Stimulated activated CD4-positive, alpha-beta T cell treated with anti-CD3 and anti-CD28 coated beads, Interleukin-2, amount 100 ng/mL, for 48 hours (primary cell): ENCODE measurements around the gene TIMP1.
A peak's percentile ranks its signal among the peaks of the same experiment; 100 is the strongest.

Experiments used
- DNase-seq, 2 donors: peaks; one replicate each; pipeline ENCODE4 v3.0.0-alpha.2; 2020

TIMP1 gene

DNA sequence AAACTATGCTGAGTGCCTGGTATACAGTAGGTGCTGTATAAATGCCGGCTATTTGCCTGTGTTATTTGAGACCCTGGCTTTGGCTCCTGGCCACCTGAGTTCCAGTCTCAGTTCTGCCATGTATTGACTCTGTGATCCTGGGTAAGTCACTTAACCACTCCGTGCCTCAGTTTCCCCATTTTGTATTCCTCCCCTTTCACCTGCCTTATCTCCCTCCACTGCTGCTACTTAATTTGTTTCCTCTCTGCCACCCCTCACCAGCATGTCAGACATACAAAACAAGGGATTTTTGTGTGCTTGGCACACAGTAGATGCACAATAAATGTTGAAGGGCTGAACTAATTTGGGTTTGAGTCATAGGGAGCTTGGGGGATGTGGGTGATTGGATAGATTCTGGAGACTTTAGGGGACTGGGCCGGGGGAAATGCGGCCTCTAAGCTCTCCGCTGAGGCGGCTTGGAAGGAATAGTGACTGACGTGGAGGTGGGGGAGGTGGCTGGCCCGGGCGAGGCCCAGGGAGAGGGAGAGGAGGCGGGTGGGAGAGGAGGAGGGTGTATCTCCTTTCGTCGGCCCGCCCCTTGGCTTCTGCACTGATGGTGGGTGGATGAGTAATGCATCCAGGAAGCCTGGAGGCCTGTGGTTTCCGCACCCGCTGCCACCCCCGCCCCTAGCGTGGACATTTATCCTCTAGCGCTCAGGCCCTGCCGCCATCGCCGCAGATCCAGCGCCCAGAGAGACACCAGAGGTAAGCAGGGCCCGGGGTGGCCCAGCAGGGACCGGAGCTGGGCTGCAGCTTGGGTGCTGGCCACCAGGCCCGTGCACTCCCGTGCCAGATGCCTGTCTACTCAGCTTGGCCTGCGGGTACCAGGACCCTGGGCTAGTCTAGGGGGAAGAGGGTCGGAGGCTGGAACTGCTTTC, at the start of gene TIMP1:
TSS of gene TIMP1 (plus strand) at position 706 of the 917 bp plus-strand sequence. CDS start 980 bp downstream, outside the sequence.
- peak; percentile 65 to 67 for DNase-seq

DNA sequence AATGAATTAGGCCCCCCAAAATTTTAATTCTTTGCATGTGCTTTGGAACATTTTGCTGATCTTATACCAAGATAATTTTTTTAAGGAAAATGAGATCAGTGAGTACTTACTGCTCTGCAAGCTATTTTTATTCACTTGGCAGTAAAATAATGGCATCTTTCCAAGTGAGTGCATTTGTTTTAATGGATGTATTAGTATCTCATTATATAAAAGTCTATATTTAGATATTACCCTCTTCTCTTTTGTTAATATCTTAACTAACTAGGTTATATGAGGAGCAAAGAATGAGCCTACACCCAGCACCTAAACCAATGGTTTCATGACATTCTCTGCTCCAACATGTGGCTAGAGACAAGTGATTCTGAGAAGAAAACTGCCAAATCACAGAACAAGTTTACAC, 42.4 kb upstream of the TIMP1 start:
- no peak for DNase-seq

DNA sequence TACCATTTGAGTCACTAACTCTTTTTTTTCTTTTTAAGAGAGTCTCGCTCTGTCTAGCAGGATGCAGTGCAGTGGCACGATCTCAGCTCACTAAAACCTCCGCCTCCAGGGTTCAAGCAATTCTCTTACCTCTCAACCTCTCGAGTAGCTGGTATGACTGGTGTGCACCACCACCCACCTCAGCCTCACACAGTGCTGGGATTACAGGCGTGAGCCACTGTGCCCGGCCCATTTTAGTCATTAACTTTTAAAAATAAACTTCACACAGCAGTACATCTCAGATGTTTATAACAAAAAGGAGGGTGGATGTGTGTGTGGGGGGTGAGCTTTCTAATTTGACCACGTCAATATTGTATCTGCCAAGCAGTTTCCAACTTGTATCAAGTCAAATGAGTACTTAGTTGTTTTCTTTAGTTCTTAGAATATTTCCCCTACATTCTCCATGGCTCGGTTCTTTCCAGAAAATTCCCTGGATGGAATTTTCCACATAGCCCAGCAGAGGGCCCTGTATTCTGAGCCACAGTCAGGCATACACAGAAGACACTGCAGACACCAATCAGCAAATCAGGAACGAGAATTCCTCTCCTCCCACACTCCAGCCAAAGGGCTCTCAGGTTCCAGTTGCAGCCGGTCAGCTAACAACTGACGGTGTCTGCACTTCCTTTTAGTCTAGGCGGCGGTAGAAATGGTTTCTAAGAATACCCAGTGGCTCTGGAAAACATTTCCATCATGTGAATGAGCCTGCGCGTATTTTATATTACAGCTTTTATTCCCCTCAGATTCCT, 41.3 kb upstream of the TIMP1 start:
- DNase-seq = no peak

DNA sequence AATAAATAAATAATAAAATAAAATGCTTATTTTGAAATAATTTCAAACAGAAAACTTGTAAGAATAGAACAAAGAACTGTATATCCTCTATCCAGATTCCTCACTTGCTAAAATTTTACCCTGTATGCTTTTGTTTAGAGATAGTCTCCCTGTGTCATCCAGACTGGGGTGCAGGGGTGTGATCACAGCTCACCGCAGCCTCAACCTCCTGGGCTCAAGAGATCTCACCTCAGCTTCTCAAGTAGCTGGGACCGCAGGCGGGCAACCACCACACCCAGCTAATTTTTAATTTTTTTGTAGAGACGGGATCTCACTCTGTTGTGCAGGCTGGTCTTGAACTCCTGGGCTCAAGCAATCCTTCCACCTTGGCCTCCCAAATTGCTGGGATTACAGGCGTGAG, 38.7 kb upstream of the TIMP1 start:
- no peak for DNase-seq

DNA sequence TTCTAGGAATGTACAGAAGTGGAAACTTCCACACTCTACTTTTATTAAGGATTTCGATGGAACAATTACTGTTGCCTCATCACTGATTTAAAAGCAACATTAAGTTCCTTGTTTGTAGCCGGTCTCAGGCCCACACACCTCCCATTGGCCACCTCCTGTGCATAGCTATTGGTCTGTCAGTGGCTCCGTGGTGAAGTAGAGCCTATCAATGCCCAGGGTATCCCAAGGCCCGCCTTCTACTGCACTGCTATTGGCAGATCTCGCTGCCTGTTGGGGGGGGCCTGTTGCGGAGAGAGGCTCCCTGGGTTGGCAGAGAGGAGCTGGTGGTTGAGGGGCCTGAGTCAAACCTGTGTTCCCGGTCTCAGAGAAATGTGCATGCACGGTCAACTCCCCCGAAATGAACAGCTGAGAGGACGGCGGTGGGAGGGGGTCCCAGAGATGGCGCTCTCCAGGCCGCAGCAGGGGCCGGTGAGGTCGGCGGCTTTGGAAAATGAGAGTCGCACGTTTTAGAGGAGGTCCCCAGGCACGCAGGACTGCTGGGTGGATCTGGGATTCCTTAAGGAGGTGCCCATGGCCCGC, 26.1 kb upstream of the TIMP1 start:
- peak; percentile 61 to 62 for DNase-seq

DNA sequence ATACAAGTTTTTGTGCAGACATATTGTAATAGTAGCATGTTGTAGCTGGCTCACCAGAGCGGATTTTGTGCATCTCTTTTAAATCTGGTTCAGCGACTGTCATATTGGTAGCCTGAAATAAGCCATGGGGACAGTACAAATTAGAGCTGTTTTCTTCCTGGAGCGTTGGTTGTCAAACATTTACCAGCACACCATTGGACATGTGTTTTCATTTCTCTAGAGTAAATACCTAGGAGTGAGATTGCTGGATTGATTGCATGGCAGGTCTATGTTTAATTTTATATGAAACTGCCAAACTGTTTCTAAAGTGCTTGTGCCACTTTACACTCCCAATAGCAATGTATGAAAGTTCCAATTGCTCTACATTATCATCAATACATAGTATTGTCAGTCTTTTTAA, 23.8 kb upstream of the TIMP1 start:
- no peak for DNase-seq

DNA sequence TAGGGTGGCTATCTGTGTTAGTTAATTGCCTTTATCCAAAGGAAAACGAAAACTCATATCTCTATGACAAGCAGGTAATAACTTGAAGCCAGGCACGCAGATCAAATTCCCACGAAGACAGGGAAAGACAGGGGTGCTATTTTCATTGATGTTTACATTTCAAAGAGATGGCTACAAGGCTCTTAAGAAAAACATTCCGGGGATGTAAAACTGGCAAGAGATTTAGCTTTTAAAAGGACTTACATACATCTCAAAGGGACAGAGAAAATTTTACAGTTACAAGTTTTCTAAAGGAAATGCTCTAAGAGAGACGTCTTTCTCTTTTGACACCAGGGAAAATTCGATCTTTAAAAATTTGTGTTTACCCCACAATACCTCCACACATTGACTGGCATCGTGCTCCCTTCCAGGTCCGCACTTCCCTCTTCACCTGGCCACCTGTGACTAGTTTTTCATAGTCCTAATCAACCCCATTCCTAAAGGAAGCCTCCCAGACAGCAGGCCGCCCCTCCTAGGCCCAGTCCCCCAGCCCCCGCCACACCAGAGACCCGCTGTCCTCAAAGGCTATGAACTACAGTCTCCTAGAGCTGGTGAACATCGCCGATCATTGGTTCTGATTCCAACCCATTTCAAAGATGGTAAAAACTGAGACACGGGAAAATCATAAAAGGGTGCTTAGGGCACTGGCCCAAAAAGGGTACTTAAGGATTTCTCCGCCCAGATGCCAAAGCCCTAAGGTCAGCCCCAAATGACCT, 21.9 kb upstream of the TIMP1 start:
- DNase-seq = no peak

DNA sequence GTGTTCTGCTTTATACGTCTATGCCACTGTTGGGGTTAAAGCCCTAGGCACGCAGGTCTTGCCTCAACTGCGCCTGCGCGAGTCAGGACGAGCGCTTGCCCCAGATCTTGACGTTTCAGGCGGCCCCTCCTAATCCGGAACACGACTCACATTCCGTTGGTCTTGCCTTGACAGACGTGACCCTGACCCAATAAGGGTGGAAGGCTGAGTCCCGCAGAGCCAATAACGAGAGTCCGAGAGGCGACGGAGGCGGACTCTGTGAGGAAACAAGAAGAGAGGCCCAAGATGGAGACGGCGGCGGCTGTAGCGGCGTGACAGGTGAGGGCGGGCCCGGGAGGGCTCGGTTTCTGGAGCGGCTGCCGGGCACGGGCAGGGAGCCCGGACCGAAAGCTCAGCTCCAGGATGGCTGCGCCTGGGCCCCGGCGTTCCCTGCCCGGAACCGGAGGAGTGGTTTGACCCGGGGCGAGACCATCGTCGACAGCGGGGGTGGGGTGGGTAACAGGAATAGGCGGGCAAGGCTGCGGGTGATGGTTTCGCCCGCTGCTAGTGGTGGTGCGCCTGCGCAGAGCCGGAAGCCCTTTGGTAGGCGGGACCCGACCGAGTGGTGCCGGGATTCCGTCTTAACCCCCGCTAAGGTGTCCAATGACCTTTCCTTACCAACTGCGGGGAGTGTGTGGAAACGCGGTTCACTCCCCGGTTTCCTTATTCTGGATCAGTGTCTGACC, 21.1 kb upstream of the TIMP1 start, which contains the start of gene ARAF:
TSS of gene ARAF (plus strand) at position 272 of the 725 bp plus-strand sequence. CDS start 1,763 bp downstream, outside the sequence.
- peak; percentile 87 to 88 for DNase-seq

DNA sequence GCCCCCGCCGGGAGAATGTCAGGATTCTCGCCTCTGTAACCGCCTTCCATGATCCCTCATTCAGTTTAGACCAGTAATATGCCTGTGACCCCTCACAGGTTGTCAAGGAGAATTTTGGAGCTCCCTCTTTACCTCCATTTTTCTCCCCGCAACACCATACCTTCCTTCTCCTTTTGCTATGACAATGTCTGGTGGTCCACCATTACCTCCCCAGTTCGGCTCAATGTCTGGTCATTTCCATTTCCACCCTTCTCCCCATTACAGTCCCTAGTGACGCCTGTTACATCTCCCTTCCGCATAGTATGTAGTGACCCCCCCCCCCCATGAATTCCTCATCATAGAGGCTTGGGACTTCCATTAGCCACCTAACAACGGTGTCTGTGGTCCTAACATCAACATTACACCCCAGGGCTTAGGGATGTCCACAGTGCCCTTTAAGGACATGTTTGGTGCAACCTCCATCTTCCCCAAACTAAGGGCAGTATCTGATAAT, 20.5 kb upstream of the TIMP1 start:
- no peak for DNase-seq

DNA sequence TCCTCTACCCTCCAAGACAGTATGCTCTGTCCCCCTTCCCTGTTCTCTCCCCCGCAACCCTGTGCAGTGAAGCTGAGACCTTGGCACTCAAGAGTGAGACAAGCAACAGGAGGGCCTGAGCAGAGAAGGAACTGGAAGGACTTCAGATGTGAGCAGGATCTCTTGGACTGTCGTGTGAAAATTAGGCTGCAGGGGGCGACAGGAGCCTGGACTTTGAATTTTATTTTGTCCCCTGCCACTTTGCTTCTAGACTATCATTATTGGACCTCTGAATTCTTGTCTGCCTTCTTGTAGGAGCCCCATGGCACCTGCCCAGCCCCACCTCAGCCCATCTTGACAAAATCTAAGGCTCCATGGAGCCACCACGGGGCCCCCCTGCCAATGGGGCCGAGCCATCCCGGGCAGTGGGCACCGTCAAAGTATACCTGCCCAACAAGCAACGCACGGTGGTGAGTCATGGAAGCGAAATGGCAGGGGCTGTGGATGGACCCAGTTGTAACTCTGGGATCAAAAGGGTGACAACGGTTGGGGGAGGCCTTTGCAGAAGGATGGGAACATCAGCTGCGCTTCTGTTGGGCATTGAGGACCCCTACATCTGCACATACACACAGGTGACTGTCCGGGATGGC, 19.5 kb upstream of the TIMP1 start:
- peak in 1 of 2 donors; percentile 28 for DNase-seq

DNA sequence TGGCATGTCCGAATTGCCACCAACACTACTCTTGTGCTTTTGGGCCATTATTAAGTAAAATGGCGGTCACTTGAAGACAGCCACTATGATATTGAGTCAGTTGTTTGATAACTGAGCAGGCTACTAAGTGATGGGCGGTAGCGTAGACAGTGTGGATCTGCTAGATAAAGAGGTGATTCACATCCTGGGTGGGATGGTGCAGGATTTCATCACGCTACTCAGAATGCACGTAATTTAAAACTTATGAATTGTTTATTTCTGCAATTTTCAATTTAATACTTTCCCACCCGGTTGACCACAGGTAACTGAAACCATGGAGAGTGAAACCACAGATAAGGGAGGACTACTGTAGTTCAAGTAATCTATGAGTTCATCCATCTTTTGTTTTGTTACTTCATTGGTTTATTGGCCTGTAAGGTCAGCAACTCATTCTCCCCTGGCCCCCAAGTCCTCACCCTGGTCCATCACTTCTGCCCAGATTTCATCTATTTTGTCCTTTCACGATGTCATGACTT, 18.4 kb upstream of the TIMP1 start:
- DNase-seq = no peak

DNA sequence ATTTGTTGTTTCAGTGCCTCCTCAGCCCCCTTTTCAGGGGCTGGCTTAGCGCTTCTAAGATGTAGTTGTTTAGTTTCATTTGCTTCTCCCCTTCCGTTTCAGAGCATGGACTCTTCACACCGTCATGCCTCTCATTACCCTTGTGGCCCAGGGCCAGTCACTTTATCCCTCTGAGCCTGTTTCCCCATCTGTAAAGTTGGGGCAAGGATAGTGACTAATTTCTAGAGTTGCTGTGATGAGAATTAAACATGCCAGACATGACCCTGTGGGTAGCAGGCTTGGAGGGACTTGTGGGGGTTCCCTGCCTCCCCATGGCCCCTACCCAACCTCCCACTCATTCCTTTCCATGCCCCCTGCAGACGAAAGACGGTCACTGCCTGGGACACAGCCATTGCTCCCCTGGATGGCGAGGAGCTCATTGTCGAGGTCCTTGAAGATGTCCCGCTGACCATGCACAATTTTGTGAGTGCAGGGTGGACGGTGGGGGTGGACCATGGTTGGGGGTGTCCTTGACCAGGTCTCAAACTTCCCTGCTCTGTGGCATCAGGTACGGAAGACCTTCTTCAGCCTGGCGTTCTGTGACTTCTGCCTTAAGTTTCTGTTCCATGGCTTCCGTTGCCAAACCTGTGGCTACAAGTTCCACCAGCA, 17.7 kb upstream of the TIMP1 start:
- DNase-seq = no peak

DNA sequence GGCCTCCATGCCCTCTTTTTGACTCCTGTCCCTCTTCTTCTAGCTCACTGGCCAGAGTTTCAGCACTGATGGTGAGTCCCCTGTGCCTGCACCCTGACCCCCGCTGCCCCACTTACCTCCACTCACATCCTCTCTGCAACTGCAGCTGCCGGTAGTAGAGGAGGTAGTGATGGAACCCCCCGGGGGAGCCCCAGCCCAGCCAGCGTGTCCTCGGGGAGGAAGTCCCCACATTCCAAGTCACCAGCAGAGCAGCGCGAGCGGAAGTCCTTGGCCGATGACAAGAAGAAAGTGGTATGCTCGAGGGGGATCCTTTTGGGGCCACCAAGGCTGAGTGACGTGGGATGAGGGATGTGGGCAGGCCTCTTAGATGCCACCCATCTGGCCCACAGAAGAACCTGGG, 15.4 kb upstream of the TIMP1 start:
- DNase-seq = no peak

DNA sequence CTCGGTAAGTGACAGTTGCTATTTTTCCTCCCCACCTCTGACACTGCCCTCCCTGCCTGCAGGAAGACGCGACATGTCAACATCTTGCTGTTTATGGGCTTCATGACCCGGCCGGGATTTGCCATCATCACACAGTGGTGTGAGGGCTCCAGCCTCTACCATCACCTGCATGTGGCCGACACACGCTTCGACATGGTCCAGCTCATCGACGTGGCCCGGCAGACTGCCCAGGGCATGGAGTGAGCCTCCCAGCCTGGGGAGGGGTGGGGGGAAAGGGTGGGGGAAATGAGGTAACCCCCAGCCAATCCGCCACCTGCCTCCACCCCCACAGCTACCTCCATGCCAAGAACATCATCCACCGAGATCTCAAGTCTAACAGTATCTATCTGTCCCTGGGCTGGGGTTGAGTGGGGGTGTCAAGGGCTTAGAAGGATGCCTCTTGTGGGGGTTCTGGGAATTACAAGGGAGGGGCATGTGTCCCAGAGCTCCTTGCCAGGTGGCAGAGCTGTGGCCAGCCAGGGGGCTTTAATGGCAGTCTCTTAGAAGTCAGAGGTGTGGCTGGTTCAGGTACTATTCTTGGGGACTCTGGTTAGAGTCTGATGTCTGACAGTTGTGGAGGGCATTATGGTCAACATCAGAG, 13.5 kb upstream of the TIMP1 start:
- peak; percentile 21 to 26 for DNase-seq

DNA sequence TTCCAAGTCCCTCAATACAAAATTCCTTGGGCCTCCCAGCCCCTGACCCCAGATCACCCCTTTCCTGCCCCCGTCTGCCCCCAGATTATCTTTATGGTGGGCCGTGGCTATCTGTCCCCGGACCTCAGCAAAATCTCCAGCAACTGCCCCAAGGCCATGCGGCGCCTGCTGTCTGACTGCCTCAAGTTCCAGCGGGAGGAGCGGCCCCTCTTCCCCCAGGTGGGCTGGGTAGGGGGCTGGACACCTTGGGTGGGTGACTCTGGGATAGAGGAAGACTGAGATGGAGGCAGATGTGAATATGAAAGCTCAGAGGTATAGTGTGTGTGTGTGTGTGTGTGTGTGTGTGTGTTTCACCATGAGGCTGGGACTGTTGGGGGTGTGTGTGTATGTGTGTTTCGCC, 11.4 kb upstream of the TIMP1 start:
- no peak for DNase-seq

DNA sequence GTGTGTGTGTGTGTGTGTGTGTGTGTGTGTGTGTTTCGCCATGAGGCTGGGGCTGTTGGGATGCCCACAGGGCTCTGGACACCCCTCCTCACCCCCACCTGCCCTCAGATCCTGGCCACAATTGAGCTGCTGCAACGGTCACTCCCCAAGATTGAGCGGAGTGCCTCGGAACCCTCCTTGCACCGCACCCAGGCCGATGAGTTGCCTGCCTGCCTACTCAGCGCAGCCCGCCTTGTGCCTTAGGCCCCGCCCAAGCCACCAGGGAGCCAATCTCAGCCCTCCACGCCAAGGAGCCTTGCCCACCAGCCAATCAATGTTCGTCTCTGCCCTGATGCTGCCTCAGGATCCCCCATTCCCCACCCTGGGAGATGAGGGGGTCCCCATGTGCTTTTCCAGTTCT, 11.0 kb upstream of the TIMP1 start:
- no peak for DNase-seq

DNA sequence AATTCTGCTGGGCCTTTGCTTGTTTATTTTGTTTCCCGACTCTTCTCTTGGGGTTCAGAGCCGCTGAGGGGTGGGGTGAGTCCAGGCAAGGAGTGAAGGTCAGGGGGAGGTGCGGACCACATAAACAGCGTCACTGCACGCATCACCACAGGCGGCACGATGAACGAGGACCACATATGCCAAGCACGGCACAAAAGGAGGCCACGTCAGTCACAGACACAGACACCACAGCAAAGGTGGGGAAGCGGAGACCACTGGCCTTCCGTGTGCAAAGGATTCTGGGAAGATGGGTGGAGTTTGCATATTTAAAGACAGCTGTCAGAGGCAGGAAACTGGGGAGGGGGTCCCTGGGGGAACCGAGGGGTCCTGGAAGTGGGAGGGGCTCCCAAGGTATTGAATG, 10.3 kb upstream of the TIMP1 start:
- no peak for DNase-seq

DNA sequence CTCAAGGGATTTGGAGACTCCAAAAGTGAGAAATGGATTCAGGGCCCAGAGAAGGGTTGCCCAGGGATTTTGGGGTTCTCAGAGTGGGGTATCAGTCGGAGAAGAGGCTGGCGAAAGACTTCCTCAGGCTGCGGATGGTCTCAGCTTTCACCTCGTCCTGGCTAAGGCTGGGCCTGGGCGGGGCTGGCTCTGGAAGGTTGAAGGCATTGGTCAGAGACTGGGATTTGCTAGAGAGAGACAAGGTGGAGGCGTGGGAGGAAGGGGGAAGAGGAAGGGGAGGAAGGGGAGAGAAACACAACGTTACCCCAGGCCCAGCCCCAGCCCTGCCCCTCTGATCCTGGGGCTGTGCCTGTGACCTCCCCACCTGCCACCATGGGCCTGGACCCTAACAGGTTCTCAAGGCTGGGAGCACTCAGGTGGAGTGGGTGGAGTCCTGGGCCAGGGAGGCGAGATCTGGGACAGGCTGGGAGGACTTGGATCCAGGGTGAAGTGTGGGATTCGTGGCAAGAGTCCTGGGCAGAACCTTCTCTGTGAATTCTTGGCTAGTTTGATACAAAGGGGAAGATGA, 9.4 kb upstream of the TIMP1 start:
- no peak for DNase-seq

DNA sequence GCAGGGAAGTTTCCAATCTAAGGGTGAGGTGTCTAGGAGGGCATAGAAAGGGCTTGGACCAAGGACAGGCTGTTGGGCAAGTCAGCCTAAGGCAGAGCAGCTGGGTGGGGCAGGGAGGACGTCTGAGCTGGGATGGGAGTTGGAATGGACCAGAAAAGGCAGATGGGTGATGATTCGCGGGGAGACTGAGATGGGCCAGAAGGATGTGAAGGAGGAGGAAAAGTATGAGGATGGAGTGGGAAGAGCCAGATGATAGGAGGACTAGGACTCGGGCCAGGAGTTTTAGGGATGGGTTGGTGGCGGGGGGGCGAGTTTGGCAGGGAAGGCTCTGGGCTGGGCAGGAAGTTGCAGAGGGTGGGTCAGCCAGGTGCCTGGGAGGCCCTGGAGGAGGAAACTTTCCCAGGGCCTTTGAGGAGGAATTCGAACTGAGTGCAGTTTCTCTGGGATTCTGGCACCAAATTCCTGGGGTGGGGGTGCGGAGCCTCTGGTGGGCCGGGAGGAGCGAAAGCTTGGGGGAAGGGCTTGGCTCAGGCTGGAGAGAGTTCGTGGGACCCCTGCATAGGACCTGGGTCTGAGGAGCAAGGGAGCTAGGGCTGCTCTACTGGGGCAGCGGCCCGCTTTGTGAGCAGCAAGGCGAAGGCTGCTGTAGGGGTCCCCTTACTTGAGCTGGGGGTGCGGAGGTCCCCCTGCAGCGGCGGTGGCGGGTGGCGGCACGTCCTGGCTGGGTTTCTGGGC, 8.7 kb upstream of the TIMP1 start:
- DNase-seq = no peak
